Right lobe of liver (tissue), 4 donors: ENCODE measurements around the gene THUMPD3.

Source experiments
- POLR2A ChIP-seq: fragments of 450-650 bp; IDR thresholded peaks from one replicate; pipeline ENCODE4 v1.6.1; 2017; ENCODE audit warnings: antibody characterized with exemption, mild to moderate bottlenecking
- TF ChIP-seq, protein P1 (sequence below), 4 donors: fragments of 200-600 bp in 3 of 4; fragments of 450-650 bp in 1 of 4; IDR thresholded peaks; one replicate each; pipeline versions ENCODE4 v1.5.1 to v1.8.0; 2016 to 2022; ENCODE audit warnings: antibody characterized with exemption in 4 of 4, mild to moderate bottlenecking in 2 of 4
- donor health status: DM: no; HTN: no; CAD: no.
- donor health status: DM: no; HTN: no; CAD: no.
- donor health status: DM: no; HTN: yes; CAD: no.

DNA sequence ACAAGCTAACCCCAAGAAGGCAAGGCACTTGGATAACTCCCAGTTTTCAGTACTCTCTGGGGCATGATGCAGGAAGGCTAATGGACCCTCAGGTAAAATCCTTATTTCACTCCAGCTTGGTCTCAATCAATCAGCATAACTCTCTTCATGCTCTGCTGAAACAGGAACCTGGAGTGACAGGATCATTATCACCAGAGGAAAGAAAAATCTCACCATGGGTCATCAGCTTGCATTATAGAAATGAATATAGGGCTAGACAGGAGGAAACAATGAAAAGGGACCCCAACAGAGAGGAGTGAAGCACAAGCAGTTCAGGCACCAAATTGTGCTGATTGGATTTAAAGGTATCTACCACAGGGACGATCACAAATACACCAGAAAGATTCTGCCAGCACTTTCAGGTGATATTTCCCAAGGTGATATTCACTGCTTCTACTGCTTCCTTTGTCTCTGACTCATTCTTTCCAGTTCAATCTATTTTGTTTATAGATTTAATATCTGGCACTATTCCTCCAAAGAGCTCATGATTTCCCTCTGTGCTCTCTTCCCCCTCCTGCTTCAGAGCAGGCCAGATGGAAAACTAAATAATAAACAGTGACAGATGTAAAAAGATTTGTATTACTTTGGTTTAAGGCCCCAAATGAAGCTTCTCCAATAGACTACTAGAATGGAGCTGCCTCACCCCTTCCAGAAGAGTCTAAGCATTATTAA lies 22.9 kb upstream of the THUMPD3 start:
- TF ChIP-seq, protein P1, sequence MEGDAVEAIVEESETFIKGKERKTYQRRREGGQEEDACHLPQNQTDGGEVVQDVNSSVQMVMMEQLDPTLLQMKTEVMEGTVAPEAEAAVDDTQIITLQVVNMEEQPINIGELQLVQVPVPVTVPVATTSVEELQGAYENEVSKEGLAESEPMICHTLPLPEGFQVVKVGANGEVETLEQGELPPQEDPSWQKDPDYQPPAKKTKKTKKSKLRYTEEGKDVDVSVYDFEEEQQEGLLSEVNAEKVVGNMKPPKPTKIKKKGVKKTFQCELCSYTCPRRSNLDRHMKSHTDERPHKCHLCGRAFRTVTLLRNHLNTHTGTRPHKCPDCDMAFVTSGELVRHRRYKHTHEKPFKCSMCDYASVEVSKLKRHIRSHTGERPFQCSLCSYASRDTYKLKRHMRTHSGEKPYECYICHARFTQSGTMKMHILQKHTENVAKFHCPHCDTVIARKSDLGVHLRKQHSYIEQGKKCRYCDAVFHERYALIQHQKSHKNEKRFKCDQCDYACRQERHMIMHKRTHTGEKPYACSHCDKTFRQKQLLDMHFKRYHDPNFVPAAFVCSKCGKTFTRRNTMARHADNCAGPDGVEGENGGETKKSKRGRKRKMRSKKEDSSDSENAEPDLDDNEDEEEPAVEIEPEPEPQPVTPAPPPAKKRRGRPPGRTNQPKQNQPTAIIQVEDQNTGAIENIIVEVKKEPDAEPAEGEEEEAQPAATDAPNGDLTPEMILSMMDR (IDR thresholded peaks at IDR 0.05): no peak
- TF ChIP-seq POLR2A: no peak
